Measurements from ENCODE around the gene CNTROB. TPM values are rescaled to one million over a fixed set of nuclear protein-coding genes. Genes with fewer than 3 reads are reported as not detected.

The CNTROB gene
- total and polyA plus RNA-seq, 4 donors: 14.4 to 59.5 (median 35.5) TPM

GRCh38 chr17:7903154-7904103 is 28.6 kb upstream of the CNTROB start:
- DNase-seq (ENCODE audit: low read depth in 4 of 6, low spot score in 6 of 6): peak in 2 of 6 donors; percentile 7 to 33
- H3K27ac ChIP-seq (ENCODE audit: low read depth, low read length): no peak overlapping the region
- no peak overlapping the region for H3K4me3 ChIP-seq (ENCODE audit: low read depth, low read length)
- H3K27me3 ChIP-seq (ENCODE audit: control insufficient read depth, insufficient read depth, low read length): no peaks in the 10 kb centered on the region
- H3K36me3 ChIP-seq (ENCODE audit: control insufficient read depth, insufficient read depth, low read length): peaks cover 92% of the 10 kb centered on the region
- WGBS (ENCODE audit: insufficient coverage): 38% methylated on average over 15 of the region's 22 CpGs
- H3K9me3 ChIP-seq (ENCODE audit: control insufficient read depth, insufficient read depth, low read length): no peaks in the 10 kb centered on the region
- H3K4me1 ChIP-seq (ENCODE audit: control insufficient read depth, insufficient read depth, low read length): peaks cover 5% of the 10 kb centered on the region

- no peak for DNase-seq (ENCODE audit: low read depth in 4 of 6, low spot score in 6 of 6)
- 95% methylated on average over 28 of the region's 29 CpGs for WGBS (ENCODE audit: insufficient coverage)
- Histone ChIP-seq H3K27ac (ENCODE audit: low read depth, low read length) (no peak overlapping the region), H3K9me3 (ENCODE audit: control insufficient read depth, insufficient read depth, low read length) (no peaks in the 10 kb centered on the region), H3K4me3 (ENCODE audit: low read depth, low read length) (no peak overlapping the region), H3K4me1 (ENCODE audit: control insufficient read depth, insufficient read depth, low read length) (peaks cover under 1% of the 10 kb centered on the region), H3K36me3 (ENCODE audit: control insufficient read depth, insufficient read depth, low read length) (peaks cover 78% of the 10 kb centered on the region), H3K27me3 (ENCODE audit: control insufficient read depth, insufficient read depth, low read length) (no peaks in the 10 kb centered on the region)
Measured at GRCh38 chr17:7909089-7909488, 22.9 kb upstream of the CNTROB start.

DNA sequence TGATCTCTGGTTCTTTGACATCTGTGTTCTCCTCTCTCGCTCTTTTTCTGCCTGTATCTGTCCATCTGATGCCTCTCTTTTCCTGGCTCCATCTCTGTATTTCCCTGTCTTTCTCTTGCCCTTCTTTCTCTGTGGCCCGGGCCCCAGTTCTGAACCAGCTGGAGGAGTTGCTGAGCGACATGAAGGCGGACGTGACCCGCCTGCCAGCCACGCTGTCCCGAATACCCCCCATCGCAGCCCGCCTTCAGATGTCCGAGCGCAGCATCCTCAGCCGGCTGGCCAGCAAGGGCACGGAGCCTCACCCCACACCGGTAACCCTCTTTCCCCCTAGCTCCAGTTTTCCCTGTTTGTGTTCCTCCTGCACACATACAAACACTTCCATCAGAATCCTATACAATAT is 21.7 kb upstream of the CNTROB start:
- Histone ChIP-seq H3K27me3 (ENCODE audit: control insufficient read depth, insufficient read depth, low read length) (no peaks in the 10 kb centered on the region), H3K9me3 (ENCODE audit: control insufficient read depth, insufficient read depth, low read length) (no peaks in the 10 kb centered on the region), H3K4me3 (ENCODE audit: low read depth, low read length) (no peak overlapping the region), H3K4me1 (ENCODE audit: control insufficient read depth, insufficient read depth, low read length) (peaks cover 8% of the 10 kb centered on the region), H3K36me3 (ENCODE audit: control insufficient read depth, insufficient read depth, low read length) (peaks cover 68% of the 10 kb centered on the region), H3K27ac (ENCODE audit: low read depth, low read length) (no peak overlapping the region)
- DNase-seq (ENCODE audit: low read depth in 4 of 6, low spot score in 6 of 6): no peak
- WGBS (ENCODE audit: insufficient coverage): 92% methylated on average over 15 of the region's 15 CpGs

GRCh38 chr17:7910711-7911110 is 21.3 kb upstream of the CNTROB start:
- H3K4me1 ChIP-seq (ENCODE audit: control insufficient read depth, insufficient read depth, low read length): peaks cover 10% of the 10 kb centered on the region
- 95% methylated on average over 12 of the region's 13 CpGs for WGBS (ENCODE audit: insufficient coverage)
- peaks cover 64% of the 10 kb centered on the region for H3K36me3 ChIP-seq (ENCODE audit: control insufficient read depth, insufficient read depth, low read length)
- DNase-seq (ENCODE audit: low read depth in 4 of 6, low spot score in 6 of 6): no peak
- no peak overlapping the region for H3K4me3 ChIP-seq (ENCODE audit: low read depth, low read length)
- no peaks in the 10 kb centered on the region for H3K9me3 ChIP-seq (ENCODE audit: control insufficient read depth, insufficient read depth, low read length)
- no peaks in the 10 kb centered on the region for H3K27me3 ChIP-seq (ENCODE audit: control insufficient read depth, insufficient read depth, low read length)
- H3K27ac ChIP-seq (ENCODE audit: low read depth, low read length): no peak overlapping the region

DNA sequence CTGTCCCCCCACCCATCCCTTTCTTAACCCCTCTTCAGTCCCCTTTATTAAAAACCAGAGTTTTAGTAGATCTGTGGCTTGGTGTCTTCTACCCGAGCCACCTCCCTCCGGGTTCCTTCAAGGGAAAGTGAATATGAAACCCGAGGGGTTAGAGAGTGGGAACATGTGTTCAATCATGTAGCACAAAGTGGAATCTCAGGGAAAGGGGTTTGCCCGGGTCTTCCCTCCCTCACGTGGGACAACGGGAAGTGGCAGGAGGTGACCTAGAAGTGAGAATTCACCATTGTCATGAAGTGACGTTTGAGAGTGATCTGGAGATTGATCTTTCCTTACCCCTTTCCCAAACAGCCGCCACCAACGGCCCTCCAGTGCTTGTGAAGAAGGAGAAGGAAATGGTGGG is 20.9 kb upstream of the CNTROB start:
- Histone ChIP-seq H3K9me3 (ENCODE audit: control insufficient read depth, insufficient read depth, low read length) (no peaks in the 10 kb centered on the region), H3K27me3 (ENCODE audit: control insufficient read depth, insufficient read depth, low read length) (no peaks in the 10 kb centered on the region), H3K4me1 (ENCODE audit: control insufficient read depth, insufficient read depth, low read length) (peaks cover 12% of the 10 kb centered on the region), H3K36me3 (ENCODE audit: control insufficient read depth, insufficient read depth, low read length) (peaks cover 60% of the 10 kb centered on the region), H3K27ac (ENCODE audit: low read depth, low read length) (no peak overlapping the region), H3K4me3 (ENCODE audit: low read depth, low read length) (no peak overlapping the region)
- WGBS (ENCODE audit: insufficient coverage): 82% methylated on average over 2 of the region's 9 CpGs
- no peak for DNase-seq (ENCODE audit: low read depth in 4 of 6, low spot score in 6 of 6)

DNA sequence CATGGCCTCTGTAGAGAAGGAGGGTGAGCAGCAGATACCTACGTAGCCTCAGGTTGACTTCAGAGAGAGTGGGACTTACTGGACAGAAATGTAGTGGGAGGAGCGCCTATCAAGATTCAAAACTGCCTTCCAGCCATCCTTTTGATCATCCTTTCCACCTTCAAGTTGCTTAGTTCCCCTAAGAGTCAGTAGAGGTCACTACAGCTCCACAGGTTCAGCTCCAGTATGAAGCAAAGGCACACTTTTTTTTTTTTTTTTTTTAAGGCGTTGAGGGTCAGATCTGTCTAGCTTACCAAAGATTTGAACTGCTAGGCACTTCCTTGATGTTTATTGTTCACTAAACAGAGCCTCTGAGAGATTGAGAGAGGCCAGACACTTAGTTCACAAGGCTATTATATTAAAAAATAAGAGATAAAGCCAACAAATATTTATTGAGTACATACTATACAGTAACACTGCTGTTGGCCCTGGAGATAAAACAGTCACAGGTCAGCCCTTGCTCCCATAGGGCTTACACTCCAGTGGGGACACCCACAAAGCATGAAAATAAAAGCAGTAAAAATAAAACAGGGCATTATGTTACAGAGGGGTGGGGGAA is 19.0 kb upstream of the CNTROB start:
- peak in 2 of 6 donors; percentile 81 to 90 for DNase-seq (ENCODE audit: low read depth in 4 of 6, low spot score in 6 of 6)
- H3K27ac ChIP-seq (ENCODE audit: low read depth, low read length): no peak overlapping the region
- peaks cover 21% of the 10 kb centered on the region for H3K4me1 ChIP-seq (ENCODE audit: control insufficient read depth, insufficient read depth, low read length)
- no peak overlapping the region for H3K4me3 ChIP-seq (ENCODE audit: low read depth, low read length)
- no CpG with 5 or more reads among the region's 3 CpGs for WGBS (ENCODE audit: insufficient coverage)
- no peaks in the 10 kb centered on the region for H3K9me3 ChIP-seq (ENCODE audit: control insufficient read depth, insufficient read depth, low read length)
- no peaks in the 10 kb centered on the region for H3K27me3 ChIP-seq (ENCODE audit: control insufficient read depth, insufficient read depth, low read length)
- H3K36me3 ChIP-seq (ENCODE audit: control insufficient read depth, insufficient read depth, low read length): peaks cover 41% of the 10 kb centered on the region

DNA sequence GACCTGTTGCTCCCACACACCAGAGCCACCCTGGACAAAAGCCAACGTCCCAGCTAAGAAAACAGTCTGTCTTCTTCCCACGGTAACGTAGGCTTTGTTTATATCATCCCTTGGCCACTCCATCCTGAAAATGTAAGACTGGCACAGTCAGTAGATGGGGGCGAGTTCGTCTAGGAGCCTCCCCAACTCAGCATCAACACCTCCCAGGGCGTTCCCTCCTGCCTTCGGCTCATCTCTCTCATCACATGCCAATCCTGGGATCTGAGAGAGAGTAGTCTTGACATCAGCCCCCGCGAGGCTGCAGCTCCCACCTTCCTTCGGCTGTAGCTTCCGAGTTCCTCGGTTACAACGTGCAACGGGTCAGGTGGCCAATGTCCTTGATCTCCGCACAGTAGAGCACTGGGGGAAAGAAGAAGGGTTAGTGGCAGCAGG is 16.8 kb upstream of the CNTROB start:
- WGBS (ENCODE audit: insufficient coverage): 0% methylated on average over 11 of the region's 15 CpGs
- peaks cover 21% of the 10 kb centered on the region for H3K4me1 ChIP-seq (ENCODE audit: control insufficient read depth, insufficient read depth, low read length)
- peak overlapping the region; percentile 71 for H3K4me3 ChIP-seq (ENCODE audit: low read depth, low read length)
- peak overlapping the region; percentile 92 for H3K27ac ChIP-seq (ENCODE audit: low read depth, low read length)
- H3K27me3 ChIP-seq (ENCODE audit: control insufficient read depth, insufficient read depth, low read length): no peaks in the 10 kb centered on the region
- DNase-seq (ENCODE audit: low read depth in 4 of 6, low spot score in 6 of 6): no peak
- no peaks in the 10 kb centered on the region for H3K9me3 ChIP-seq (ENCODE audit: control insufficient read depth, insufficient read depth, low read length)
- peaks cover 23% of the 10 kb centered on the region for H3K36me3 ChIP-seq (ENCODE audit: control insufficient read depth, insufficient read depth, low read length)

GRCh38 chr17:7915611-7916384 is 16.2 kb upstream of the CNTROB start, which contains the start of gene RNF227:
Gene RNF227, minus strand, starts transcription at chr17:7916289. Its CDS starts 94 bp downstream, at chr17:7916195.
- H3K4me3 ChIP-seq (ENCODE audit: low read depth, low read length): peak within 1 kb of the TSS; percentile 71
- peak; percentile 89 to 99 (median 92) for DNase-seq (ENCODE audit: low read depth in 4 of 6, low spot score in 6 of 6)
- no peaks in the 10 kb centered on the region for H3K9me3 ChIP-seq (ENCODE audit: control insufficient read depth, insufficient read depth, low read length)
- under 1% methylated on average over 93 of the region's 100 CpGs for WGBS (ENCODE audit: insufficient coverage)
- H3K4me1 ChIP-seq (ENCODE audit: control insufficient read depth, insufficient read depth, low read length): peaks cover 21% of the 10 kb centered on the region
- peaks cover 17% of the 10 kb centered on the region for H3K36me3 ChIP-seq (ENCODE audit: control insufficient read depth, insufficient read depth, low read length)
- peak within 1 kb of the TSS; percentile 96 for H3K27ac ChIP-seq (ENCODE audit: low read depth, low read length)
- H3K27me3 ChIP-seq (ENCODE audit: control insufficient read depth, insufficient read depth, low read length): no peaks in the 10 kb centered on the region

DNA sequence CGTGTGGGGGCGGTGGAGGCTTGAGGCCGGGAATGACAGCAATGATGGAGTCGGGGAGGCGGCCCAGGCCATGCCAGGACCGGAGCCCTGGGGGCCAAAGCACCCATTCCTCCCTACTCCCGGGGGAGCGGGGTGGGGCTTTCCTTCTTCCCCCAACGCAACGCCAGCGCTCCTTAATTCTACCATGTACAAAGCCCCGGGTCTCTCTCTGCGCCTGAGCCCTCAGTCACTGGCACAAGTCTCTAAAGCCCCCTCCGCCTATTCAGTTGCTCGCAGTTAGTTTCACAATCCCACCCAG is 15.7 kb upstream of the CNTROB start:
- Histone ChIP-seq H3K36me3 (ENCODE audit: control insufficient read depth, insufficient read depth, low read length) (peaks cover 12% of the 10 kb centered on the region), H3K4me1 (ENCODE audit: control insufficient read depth, insufficient read depth, low read length) (peaks cover 21% of the 10 kb centered on the region), H3K27ac (ENCODE audit: low read depth, low read length) (peak overlapping the region; percentile 96), H3K4me3 (ENCODE audit: low read depth, low read length) (peak overlapping the region; percentile 70), H3K27me3 (ENCODE audit: control insufficient read depth, insufficient read depth, low read length) (no peaks in the 10 kb centered on the region), H3K9me3 (ENCODE audit: control insufficient read depth, insufficient read depth, low read length) (no peaks in the 10 kb centered on the region)
- DNase-seq (ENCODE audit: low read depth in 4 of 6, low spot score in 6 of 6): no peak
- 20% methylated on average over 15 of the region's 15 CpGs for WGBS (ENCODE audit: insufficient coverage)

Measured in spinal cord (tissue), 10 donors.